Esophagus muscularis mucosa (tissue), 3 donors: Measurements from ENCODE around the gene NPLOC4.
"Not testable (repeated sequence)": the region's sequence is repeated elsewhere in the genome, so short reads cannot be mapped to it uniquely, and the experiment has no call there.

Source experiments
- POLR2A ChIP-seq: fragments of 450-650 bp; IDR thresholded peaks from one replicate; pipeline ENCODE4 v1.6.1; 2017; ENCODE audit warnings: antibody characterized with exemption, moderate library complexity, mild to moderate bottlenecking, low read depth
- TF ChIP-seq, protein P1 (sequence below), 3 experiments: fragments of 200-600 bp in 2 of 3; fragments of 450-650 bp in 1 of 3; sonication (generic) in 2 of 3; IDR thresholded peaks; one replicate each; pipeline ENCODE4 v1.5.1; 2017 to 2019; ENCODE audit warnings: antibody characterized with exemption in 3 of 3, mild to moderate bottlenecking in 2 of 3, moderate library complexity in 1 of 3

DNA sequence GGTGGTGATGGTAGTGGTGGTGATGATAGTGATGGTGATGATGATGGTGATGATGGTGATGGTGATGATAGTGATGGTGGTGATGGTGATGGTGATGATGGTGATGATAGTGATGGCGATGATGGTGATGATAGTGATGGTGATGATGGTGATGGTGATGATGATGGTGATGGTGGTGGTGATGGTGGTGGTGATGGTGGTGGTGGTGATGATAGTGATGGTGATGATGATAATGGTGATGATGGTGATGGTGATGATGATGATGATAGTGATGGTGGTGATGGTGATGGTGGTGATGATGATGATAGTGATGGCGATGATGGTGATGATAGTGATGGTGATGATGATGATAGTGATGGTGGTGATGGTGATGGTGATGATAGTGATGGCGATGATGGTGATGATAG, 104.9 kb downstream of the NPLOC4 start:
- TF ChIP-seq, protein P1, sequence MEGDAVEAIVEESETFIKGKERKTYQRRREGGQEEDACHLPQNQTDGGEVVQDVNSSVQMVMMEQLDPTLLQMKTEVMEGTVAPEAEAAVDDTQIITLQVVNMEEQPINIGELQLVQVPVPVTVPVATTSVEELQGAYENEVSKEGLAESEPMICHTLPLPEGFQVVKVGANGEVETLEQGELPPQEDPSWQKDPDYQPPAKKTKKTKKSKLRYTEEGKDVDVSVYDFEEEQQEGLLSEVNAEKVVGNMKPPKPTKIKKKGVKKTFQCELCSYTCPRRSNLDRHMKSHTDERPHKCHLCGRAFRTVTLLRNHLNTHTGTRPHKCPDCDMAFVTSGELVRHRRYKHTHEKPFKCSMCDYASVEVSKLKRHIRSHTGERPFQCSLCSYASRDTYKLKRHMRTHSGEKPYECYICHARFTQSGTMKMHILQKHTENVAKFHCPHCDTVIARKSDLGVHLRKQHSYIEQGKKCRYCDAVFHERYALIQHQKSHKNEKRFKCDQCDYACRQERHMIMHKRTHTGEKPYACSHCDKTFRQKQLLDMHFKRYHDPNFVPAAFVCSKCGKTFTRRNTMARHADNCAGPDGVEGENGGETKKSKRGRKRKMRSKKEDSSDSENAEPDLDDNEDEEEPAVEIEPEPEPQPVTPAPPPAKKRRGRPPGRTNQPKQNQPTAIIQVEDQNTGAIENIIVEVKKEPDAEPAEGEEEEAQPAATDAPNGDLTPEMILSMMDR (IDR thresholded peaks at IDR 0.05): not testable (repeated sequence)
- not testable (repeated sequence) for TF ChIP-seq POLR2A
